ENCODE measurements around the gene SERPINA7. TPM values are rescaled to one million over a fixed set of nuclear protein-coding genes. Genes with fewer than 3 reads are reported as not detected.

Gene SERPINA7
- total RNA-seq, 2 experiments from 2014 or later = not detected

- Histone ChIP-seq H3K9me3 (ENCODE audit: low read length) (no peaks in the 10 kb centered on the region), H3K27ac (ENCODE audit: low read depth, low read length, poor library complexity, severe bottlenecking) (no peak overlapping the region), H4K20me1 (ENCODE audit: insufficient read depth, low read length) (no peaks in the 10 kb centered on the region), H3K4me2 (ENCODE audit: low read length) (no peak overlapping the region), H2AFZ (ENCODE audit: low read length) (no peak overlapping the region), H3K79me2 (ENCODE audit: insufficient read depth, low read depth, low read length) (no peaks in the 10 kb centered on the region), H3K4me3 (ENCODE audit: low read depth, low read length, poor library complexity, severe bottlenecking) (no peak overlapping the region), H3K36me3 (ENCODE audit: insufficient read depth, low read length) (no peaks in the 10 kb centered on the region), H3K4me1 (ENCODE audit: insufficient read depth, low read length, poor library complexity, severe bottlenecking) (no peaks in the 10 kb centered on the region), H3K9me2 (ENCODE audit: insufficient read depth, low read length) (no peaks in the 10 kb centered on the region)
- POLR2A ChIA-PET = no interaction called here
- CTCF ChIA-PET (ENCODE audit: unreplicated experiment) = no interaction called here
- DNase-seq (ENCODE audit: low spot score) = no peak
- TF ChIP-seq, protein P1, sequence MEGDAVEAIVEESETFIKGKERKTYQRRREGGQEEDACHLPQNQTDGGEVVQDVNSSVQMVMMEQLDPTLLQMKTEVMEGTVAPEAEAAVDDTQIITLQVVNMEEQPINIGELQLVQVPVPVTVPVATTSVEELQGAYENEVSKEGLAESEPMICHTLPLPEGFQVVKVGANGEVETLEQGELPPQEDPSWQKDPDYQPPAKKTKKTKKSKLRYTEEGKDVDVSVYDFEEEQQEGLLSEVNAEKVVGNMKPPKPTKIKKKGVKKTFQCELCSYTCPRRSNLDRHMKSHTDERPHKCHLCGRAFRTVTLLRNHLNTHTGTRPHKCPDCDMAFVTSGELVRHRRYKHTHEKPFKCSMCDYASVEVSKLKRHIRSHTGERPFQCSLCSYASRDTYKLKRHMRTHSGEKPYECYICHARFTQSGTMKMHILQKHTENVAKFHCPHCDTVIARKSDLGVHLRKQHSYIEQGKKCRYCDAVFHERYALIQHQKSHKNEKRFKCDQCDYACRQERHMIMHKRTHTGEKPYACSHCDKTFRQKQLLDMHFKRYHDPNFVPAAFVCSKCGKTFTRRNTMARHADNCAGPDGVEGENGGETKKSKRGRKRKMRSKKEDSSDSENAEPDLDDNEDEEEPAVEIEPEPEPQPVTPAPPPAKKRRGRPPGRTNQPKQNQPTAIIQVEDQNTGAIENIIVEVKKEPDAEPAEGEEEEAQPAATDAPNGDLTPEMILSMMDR (conservative IDR thresholded peaks at IDR 0.05; ENCODE audit: low read length) = no peak
- no peak for TF ChIP-seq EZH2phosphoT487 (IDR thresholded peaks at IDR 0.05; ENCODE audit: borderline replicate concordance, low read depth, low read length)
- intact Hi-C loops (cut with micrococcal nuclease; ENCODE audit: unreplicated experiment) = no loop called here
- BruUV-seq (replicated peaks) = no TSS peak
These were observed 14.6 kb downstream of the SERPINA7 start for GRCh38 chrX:106023947-106024346.

- intact Hi-C loops (cut with micrococcal nuclease; ENCODE audit: unreplicated experiment) = no loop called here
- Histone ChIP-seq H3K36me3 (ENCODE audit: insufficient read depth, low read length) (no peaks in the 10 kb centered on the region), H3K4me2 (ENCODE audit: low read length) (no peak overlapping the region), H2AFZ (ENCODE audit: low read length) (no peak overlapping the region), H4K20me1 (ENCODE audit: insufficient read depth, low read length) (no peaks in the 10 kb centered on the region), H3K27ac (ENCODE audit: low read depth, low read length, poor library complexity, severe bottlenecking) (no peak overlapping the region), H3K9me2 (ENCODE audit: insufficient read depth, low read length) (no peaks in the 10 kb centered on the region), H3K9me3 (ENCODE audit: low read length) (no peaks in the 10 kb centered on the region), H3K4me1 (ENCODE audit: insufficient read depth, low read length, poor library complexity, severe bottlenecking) (no peaks in the 10 kb centered on the region), H3K79me2 (ENCODE audit: insufficient read depth, low read depth, low read length) (no peaks in the 10 kb centered on the region), H3K4me3 (ENCODE audit: low read depth, low read length, poor library complexity, severe bottlenecking) (no peak overlapping the region)
- ChIA-PET CTCF (ENCODE audit: unreplicated experiment) (no interaction called here), POLR2A (no interaction called here)
- TF ChIP-seq EZH2phosphoT487 (IDR thresholded peaks at IDR 0.05; ENCODE audit: borderline replicate concordance, low read depth, low read length) = no peak
- TF ChIP-seq, protein P1 (conservative IDR thresholded peaks at IDR 0.05; ENCODE audit: low read length) = no peak
- no peak for DNase-seq (ENCODE audit: low spot score)
- no TSS peak for BruUV-seq (replicated peaks)
These were observed 16.3 kb downstream of the SERPINA7 start for GRCh38 chrX:106022238-106022637.

DNA sequence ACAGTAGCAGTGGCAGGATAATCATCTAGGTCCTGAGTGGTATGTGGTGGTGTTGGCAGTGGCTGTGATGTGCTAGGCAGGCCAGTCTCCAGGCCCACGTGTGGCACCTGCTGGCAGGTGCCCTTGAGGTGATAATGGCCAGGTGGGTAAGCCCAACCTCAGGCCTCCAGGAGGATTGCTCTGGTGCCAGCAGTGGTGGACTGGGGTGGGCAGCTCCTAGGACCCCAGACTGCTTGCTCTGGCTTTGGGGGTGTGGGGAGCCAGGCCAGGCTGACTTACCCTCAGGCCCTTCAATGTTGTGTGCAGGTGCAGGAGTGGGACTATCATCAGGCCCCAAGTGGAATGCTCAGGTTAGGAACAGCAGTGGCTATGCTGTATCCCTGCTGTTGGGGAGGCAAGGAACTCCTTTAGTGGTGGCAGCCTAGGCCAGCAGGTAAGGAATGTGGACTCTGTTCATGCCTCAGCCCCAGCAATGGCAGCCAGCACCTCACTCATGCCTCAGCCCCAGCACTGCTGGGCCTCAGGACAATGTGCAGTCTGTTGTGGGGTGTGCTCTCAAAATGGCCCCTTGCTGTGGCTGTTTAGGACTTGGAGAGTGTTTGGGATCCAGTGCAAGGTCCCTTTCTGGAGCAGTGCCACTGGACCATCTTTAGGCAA lies 24.3 kb downstream of the SERPINA7 start:
- Histone ChIP-seq H3K27ac (ENCODE audit: low read depth, low read length, poor library complexity, severe bottlenecking) (no peak overlapping the region), H3K9me3 (ENCODE audit: low read length) (no peaks in the 10 kb centered on the region), H4K20me1 (ENCODE audit: insufficient read depth, low read length) (no peaks in the 10 kb centered on the region), H3K4me3 (ENCODE audit: low read depth, low read length, poor library complexity, severe bottlenecking) (no peak overlapping the region), H3K4me2 (ENCODE audit: low read length) (no peak overlapping the region), H3K79me2 (ENCODE audit: insufficient read depth, low read depth, low read length) (no peaks in the 10 kb centered on the region), H2AFZ (ENCODE audit: low read length) (no peak overlapping the region), H3K9me2 (ENCODE audit: insufficient read depth, low read length) (no peaks in the 10 kb centered on the region), H3K36me3 (ENCODE audit: insufficient read depth, low read length) (no peaks in the 10 kb centered on the region), H3K4me1 (ENCODE audit: insufficient read depth, low read length, poor library complexity, severe bottlenecking) (no peaks in the 10 kb centered on the region)
- ChIA-PET POLR2A (no interaction called here), CTCF (ENCODE audit: unreplicated experiment) (no interaction called here)
- intact Hi-C loops (cut with micrococcal nuclease; ENCODE audit: unreplicated experiment) = no loop called here
- DNase-seq (ENCODE audit: low spot score) = no peak
- TF ChIP-seq, protein P1 (conservative IDR thresholded peaks at IDR 0.05; ENCODE audit: low read length) = no peak
- TF ChIP-seq EZH2phosphoT487 (IDR thresholded peaks at IDR 0.05; ENCODE audit: borderline replicate concordance, low read depth, low read length) = no peak
- BruUV-seq (replicated peaks) = no TSS peak
